Measurements from ENCODE around the gene MMP24. TPM values are rescaled to one million over a fixed set of nuclear protein-coding genes. Genes with fewer than 3 reads are reported as not detected.
A peak's percentile ranks its signal among the peaks of the same experiment; 100 is the strongest.

MMP24 gene
- total RNA-seq, 1 experiment from 2014 or later = 7.1 TPM

DNA sequence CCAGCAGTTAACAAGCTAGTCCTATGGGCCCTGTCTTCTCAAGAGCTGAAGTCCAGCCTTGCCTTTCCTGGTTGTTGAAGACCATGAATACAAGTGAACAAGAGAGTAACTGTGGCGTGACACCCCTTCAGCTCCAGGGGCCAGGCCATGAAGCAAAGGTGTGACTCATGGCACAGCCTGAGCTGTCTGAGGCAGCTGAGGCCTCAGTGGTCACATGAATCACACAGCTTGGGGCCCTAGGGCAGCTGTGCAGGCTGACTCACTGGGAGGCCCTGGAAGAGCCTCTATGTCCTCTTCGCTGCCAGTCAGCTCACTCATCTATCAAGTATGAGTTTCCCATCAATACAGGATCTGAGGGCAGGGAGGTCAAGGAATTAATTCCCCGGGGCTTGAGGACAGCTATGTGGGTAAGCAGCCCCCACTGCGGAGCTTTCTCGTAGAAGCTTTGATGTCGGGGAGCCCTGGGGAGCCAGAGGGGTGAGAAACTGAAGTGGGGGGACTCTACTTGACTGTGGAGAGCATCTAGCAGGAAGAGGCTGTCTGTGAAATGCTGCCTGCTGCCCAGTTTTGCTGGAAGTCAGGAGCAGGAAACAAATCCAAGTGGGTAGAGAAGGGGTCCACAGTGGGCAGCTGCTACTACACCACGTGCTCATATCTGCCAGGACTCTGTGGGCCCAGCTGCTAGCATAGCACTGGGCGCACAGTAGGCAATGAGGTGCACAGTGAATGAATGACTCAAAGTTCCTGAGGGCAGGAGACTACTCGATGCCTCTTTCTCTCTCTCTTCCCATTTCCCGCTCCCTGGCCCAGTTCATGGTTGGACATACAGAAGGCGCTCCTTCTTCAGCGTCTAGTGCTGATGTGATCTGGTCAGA is 79.4 kb downstream of the MMP24 start:
- H3K36me3 ChIP-seq (ENCODE audit: control insufficient read depth, insufficient read depth, low read length) = no peaks in the 10 kb centered on the region; the same call in 1 of the 2 replicates
- BruUV-seq (replicated peaks) = no TSS peak
- ATAC-seq = peak; percentile 87
- intact Hi-C loops (cut with micrococcal nuclease; ENCODE audit: unreplicated experiment) (no loop called here), in situ Hi-C loops (cut with HindIII; ENCODE audit: low pct_unique_long_range_greater_than_20kb, low sequenced_read_pairs) (no loop called here)
- peak overlapping the region; percentile 97 for H3K27ac ChIP-seq (ENCODE audit: low read length)
- H3K9me3 ChIP-seq (ENCODE audit: control insufficient read depth, insufficient read depth, low read depth, low read length) = no peaks in the 10 kb centered on the region
- peak; percentile 96 for DNase-seq (ENCODE audit: low read depth, low spot score)
- H3K4me3 ChIP-seq (ENCODE audit: low read depth in 2 of 2, low read length in 2 of 2) = no peak overlapping the region
- TF ChIP-seq, protein P1, sequence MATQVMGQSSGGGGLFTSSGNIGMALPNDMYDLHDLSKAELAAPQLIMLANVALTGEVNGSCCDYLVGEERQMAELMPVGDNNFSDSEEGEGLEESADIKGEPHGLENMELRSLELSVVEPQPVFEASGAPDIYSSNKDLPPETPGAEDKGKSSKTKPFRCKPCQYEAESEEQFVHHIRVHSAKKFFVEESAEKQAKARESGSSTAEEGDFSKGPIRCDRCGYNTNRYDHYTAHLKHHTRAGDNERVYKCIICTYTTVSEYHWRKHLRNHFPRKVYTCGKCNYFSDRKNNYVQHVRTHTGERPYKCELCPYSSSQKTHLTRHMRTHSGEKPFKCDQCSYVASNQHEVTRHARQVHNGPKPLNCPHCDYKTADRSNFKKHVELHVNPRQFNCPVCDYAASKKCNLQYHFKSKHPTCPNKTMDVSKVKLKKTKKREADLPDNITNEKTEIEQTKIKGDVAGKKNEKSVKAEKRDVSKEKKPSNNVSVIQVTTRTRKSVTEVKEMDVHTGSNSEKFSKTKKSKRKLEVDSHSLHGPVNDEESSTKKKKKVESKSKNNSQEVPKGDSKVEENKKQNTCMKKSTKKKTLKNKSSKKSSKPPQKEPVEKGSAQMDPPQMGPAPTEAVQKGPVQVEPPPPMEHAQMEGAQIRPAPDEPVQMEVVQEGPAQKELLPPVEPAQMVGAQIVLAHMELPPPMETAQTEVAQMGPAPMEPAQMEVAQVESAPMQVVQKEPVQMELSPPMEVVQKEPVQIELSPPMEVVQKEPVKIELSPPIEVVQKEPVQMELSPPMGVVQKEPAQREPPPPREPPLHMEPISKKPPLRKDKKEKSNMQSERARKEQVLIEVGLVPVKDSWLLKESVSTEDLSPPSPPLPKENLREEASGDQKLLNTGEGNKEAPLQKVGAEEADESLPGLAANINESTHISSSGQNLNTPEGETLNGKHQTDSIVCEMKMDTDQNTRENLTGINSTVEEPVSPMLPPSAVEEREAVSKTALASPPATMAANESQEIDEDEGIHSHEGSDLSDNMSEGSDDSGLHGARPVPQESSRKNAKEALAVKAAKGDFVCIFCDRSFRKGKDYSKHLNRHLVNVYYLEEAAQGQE (IDR thresholded peaks at IDR 0.05; ENCODE audit: insufficient read depth in 1 of 2, low read depth in 2 of 2, low read length in 1 of 2) = no peak
- TF ChIP-seq POLR2AphosphoS5 (IDR thresholded peaks at IDR 0.05; ENCODE audit: low read depth, low read length) = peak; percentile 89
- TF ChIP-seq SIN3A (IDR thresholded peaks at IDR 0.05; ENCODE audit: borderline replicate concordance, insufficient read depth, low read depth, low read length) = no peak
- TF ChIP-seq TCF7L2 (IDR thresholded peaks at IDR 0.05; ENCODE audit: low read depth, low read length) = peak; percentile 91
- TF ChIP-seq, protein P2, sequence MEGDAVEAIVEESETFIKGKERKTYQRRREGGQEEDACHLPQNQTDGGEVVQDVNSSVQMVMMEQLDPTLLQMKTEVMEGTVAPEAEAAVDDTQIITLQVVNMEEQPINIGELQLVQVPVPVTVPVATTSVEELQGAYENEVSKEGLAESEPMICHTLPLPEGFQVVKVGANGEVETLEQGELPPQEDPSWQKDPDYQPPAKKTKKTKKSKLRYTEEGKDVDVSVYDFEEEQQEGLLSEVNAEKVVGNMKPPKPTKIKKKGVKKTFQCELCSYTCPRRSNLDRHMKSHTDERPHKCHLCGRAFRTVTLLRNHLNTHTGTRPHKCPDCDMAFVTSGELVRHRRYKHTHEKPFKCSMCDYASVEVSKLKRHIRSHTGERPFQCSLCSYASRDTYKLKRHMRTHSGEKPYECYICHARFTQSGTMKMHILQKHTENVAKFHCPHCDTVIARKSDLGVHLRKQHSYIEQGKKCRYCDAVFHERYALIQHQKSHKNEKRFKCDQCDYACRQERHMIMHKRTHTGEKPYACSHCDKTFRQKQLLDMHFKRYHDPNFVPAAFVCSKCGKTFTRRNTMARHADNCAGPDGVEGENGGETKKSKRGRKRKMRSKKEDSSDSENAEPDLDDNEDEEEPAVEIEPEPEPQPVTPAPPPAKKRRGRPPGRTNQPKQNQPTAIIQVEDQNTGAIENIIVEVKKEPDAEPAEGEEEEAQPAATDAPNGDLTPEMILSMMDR (IDR thresholded peaks at IDR 0.05) = no peak
- POLR2A ChIA-PET = interaction anchor here (0.5 kb wide), 1 partner anchor 215 kb away, joined by 8 read pairs; no protein-coding TSS in a partner anchor
- H3K27me3 ChIP-seq (ENCODE audit: control insufficient read depth, insufficient read depth, low read length) = no peaks in the 10 kb centered on the region
- H3K4me1 ChIP-seq (ENCODE audit: control insufficient read depth, insufficient read depth, low read length) = peaks cover 80% of the 10 kb centered on the region
- CTCF ChIA-PET = interaction anchor here (0.5 to 2.0 kb wide), 11 partner anchors 9 to 322 kb away, joined by 3 to 9 read pairs (median 3); no protein-coding TSS in a partner anchor

GRCh38 chr20:35306931-35307517 is 80.5 kb downstream of the MMP24 start:
- no peaks in the 10 kb centered on the region; the same call in 1 of the 2 replicates for H3K36me3 ChIP-seq (ENCODE audit: control insufficient read depth, insufficient read depth, low read length)
- H3K4me1 ChIP-seq (ENCODE audit: control insufficient read depth, insufficient read depth, low read length) = peaks cover 86% of the 10 kb centered on the region
- TF ChIP-seq, protein P1 (IDR thresholded peaks at IDR 0.05; ENCODE audit: insufficient read depth in 1 of 2, low read depth in 2 of 2, low read length in 1 of 2) = no peak
- no peak for TF ChIP-seq POLR2AphosphoS5 (IDR thresholded peaks at IDR 0.05; ENCODE audit: low read depth, low read length)
- TF ChIP-seq, protein P2 (IDR thresholded peaks at IDR 0.05) = peak; percentile 95
- TF ChIP-seq TCF7L2 (IDR thresholded peaks at IDR 0.05; ENCODE audit: low read depth, low read length) = no peak
- no peak for TF ChIP-seq SIN3A (IDR thresholded peaks at IDR 0.05; ENCODE audit: borderline replicate concordance, insufficient read depth, low read depth, low read length)
- ATAC-seq = peak; percentile 59
- H3K27ac ChIP-seq (ENCODE audit: low read length) = peak overlapping the region; percentile 97
- H3K4me3 ChIP-seq (ENCODE audit: low read depth in 2 of 2, low read length in 2 of 2) = no peak overlapping the region
- no peaks in the 10 kb centered on the region for H3K9me3 ChIP-seq (ENCODE audit: control insufficient read depth, insufficient read depth, low read depth, low read length)
- in situ Hi-C loops (cut with HindIII; ENCODE audit: low pct_unique_long_range_greater_than_20kb, low sequenced_read_pairs) = no loop called here
- no peak for DNase-seq (ENCODE audit: low read depth, low spot score)
- intact Hi-C loops (cut with micrococcal nuclease; ENCODE audit: unreplicated experiment) = no loop called here
- no TSS peak for BruUV-seq (replicated peaks)
- no peaks in the 10 kb centered on the region for H3K27me3 ChIP-seq (ENCODE audit: control insufficient read depth, insufficient read depth, low read length)
- ChIA-PET CTCF (interaction anchor here (0.6 to 2.0 kb wide), 7 partner anchors 9 to 321 kb away, joined by 3 to 9 read pairs (median 3); no protein-coding TSS in a partner anchor), POLR2A (no interaction called here)

Measured in Panc1 (cell line).